Daoy (cell line): Measurements from ENCODE around the gene GTF3C5. TPM values are rescaled to one million over a fixed set of nuclear protein-coding genes. Genes with fewer than 3 reads are reported as not detected.

ENCODE experiments used
- total RNA-seq: library from RNA; depleted of rRNA; stranded (reverse); fragments of >200 nt; shearing (Covaris generic); gene quantifications from 2 replicates; pipeline ENCODE4 v1.2.3, GENCODE V29; 2014; rRNA removed

Gene GTF3C5
- total RNA-seq, 1 experiment from 2014 or later, result 118 TPM

Other genes with a start within 250 kb of the GTF3C5 start
- 0.23 TPM in 1 of 2 replicates, not detected in the other for gene AK8, start 152.7 kb upstream of the GTF3C5 start, total RNA-seq
- gene SPACA9, start 152.1 kb upstream of the GTF3C5 start, total RNA-seq, result 1.4 and 3.8 TPM in 2 replicates
- 27.7 and 28.9 TPM in 2 replicates for gene TSC1, start 86.4 kb upstream of the GTF3C5 start, total RNA-seq
- not detected in 2 replicates for gene GFI1B, start 52.3 kb upstream of the GTF3C5 start, total RNA-seq
- 0.18 and 0.29 TPM in 2 replicates for gene CEL, start 31.0 kb downstream of the GTF3C5 start, total RNA-seq
- gene RALGDS, start 90.2 kb downstream of the GTF3C5 start, total RNA-seq, result 21.5 and 21.8 TPM in 2 replicates
- gene GBGT1, start 132.9 kb downstream of the GTF3C5 start, total RNA-seq, result 6.4 and 13.9 TPM in 2 replicates
- gene OBP2B, start 178.3 kb downstream of the GTF3C5 start, total RNA-seq, result not detected in 2 replicates
- not detected in 2 replicates for gene ABO, start 244.2 kb downstream of the GTF3C5 start, total RNA-seq